ENCODE measurements around the gene TRIM14. TPM values are rescaled to one million over a fixed set of nuclear protein-coding genes. Genes with fewer than 3 reads are reported as not detected.

Gene TRIM14
- total and polyA plus RNA-seq, 2 of the 13 experiments (the other 11 are each of a cell fraction or from before 2014, with no cell fraction given): 9.2 to 13.0 TPM

- no peak for TF ChIP-seq ZNF660 (CRISPR knock-in tag; IDR thresholded peaks at IDR 0.05; ENCODE audit: borderline replicate concordance, low read depth)
- TF ChIP-seq ZNF841 (CRISPR knock-in tag; IDR thresholded peaks at IDR 0.05; ENCODE audit: borderline replicate concordance): no peak
- no peak for TF ChIP-seq GATAD2A (CRISPR knock-in tag; IDR thresholded peaks at IDR 0.05)
Observed at GRCh38 chr9:98034593-98035546, 84.2 kb downstream of the TRIM14 start (continued).

GRCh38 chr9:98031935-98032334 lies 87.1 kb downstream of the TRIM14 start:
- DNase-seq (ENCODE audit: low spot score): no peak
- Histone ChIP-seq H3K9me3 (ENCODE audit: low read length) (no peaks in the 10 kb centered on the region), H3K4me2 (ENCODE audit: low read depth, low read length) (no peak overlapping the region), H3K4me3 (replicated peaks in 1 of 3; ENCODE audit: insufficient read depth in 1 of 3, low read depth in 2 of 3, low read length in 3 of 3) (no peak overlapping the region), H3K36me3 (replicated peaks in 1 of 2; ENCODE audit: control insufficient read depth in 1 of 2, insufficient read depth in 2 of 2, low read length in 2 of 2) (no peaks in the 10 kb centered on the region), H3K27me3 (ENCODE audit: control insufficient read depth in 1 of 2, insufficient read depth in 2 of 2, low read length in 2 of 2) (no peaks in the 10 kb centered on the region), H3K27ac (ENCODE audit: extremely low read length, insufficient read depth, low read length) (no peak overlapping the region), H3K9ac (ENCODE audit: insufficient read depth, low read depth, low read length) (no peak overlapping the region), H4K20me1 (ENCODE audit: insufficient read depth, low read length) (no peaks in the 10 kb centered on the region), H3K4me1 (ENCODE audit: insufficient read depth, low read length) (peaks cover 10% of the 10 kb centered on the region; the same call in 1 of the 2 replicates), H3K79me2 (ENCODE audit: insufficient read depth, low read length) (no peaks in the 10 kb centered on the region), H2AFZ (ENCODE audit: low read length) (no peak overlapping the region)
- no peak for ATAC-seq
- no TSS peak for BruUV-seq (replicated peaks)
- intact Hi-C loops (cut with micrococcal nuclease; ENCODE audit: unreplicated experiment) (no loop called here), in situ Hi-C loops (cut with HindIII; ENCODE audit: extremely low pct_ligation_motif_present, low pct_unique_long_range_greater_than_20kb) (loop anchor here (10.0 kb wide), 1 partner anchor 107 kb away; the partner anchor contains the start of gene TRMO)
- POLR2A ChIA-PET: no interaction called here
- CTCF ChIA-PET (ENCODE audit: low intra/inter-chr PET ratio, low total read pairs): no interaction called here
- WGBS (ENCODE audit: low lambda C conversion rate): 55% methylated on average over 1 of the region's 1 CpG
- no peak for FAIRE-seq
- TF ChIP-seq MTERF4 (CRISPR knock-in tag; IDR thresholded peaks at IDR 0.05) (no peak), BCL3 (CRISPR knock-in tag; IDR thresholded peaks at IDR 0.05) (no peak), MEIS1 (CRISPR knock-in tag; IDR thresholded peaks at IDR 0.05; ENCODE audit: borderline replicate concordance) (no peak), BCL6 (CRISPR knock-in tag; IDR thresholded peaks at IDR 0.05) (no peak), NFKB2 (CRISPR knock-in tag; IDR thresholded peaks at IDR 0.05; ENCODE audit: borderline replicate concordance) (no peak), KAT2B (IDR thresholded peaks at IDR 0.05; ENCODE audit: borderline replicate concordance, low read depth, low read length) (no peak), FOXC1 (CRISPR knock-in tag; IDR thresholded peaks at IDR 0.05; ENCODE audit: borderline replicate concordance) (no peak), ZHX1 (CRISPR knock-in tag; IDR thresholded peaks at IDR 0.05; ENCODE audit: low read depth) (no peak), ATF4 (CRISPR knock-in tag; IDR thresholded peaks at IDR 0.05) (no peak), GTF3A (CRISPR knock-in tag; conservative IDR thresholded peaks at IDR 0.05) (no peak), POLR2A (IDR thresholded peaks at IDR 0.05; ENCODE audit: insufficient read depth in 1 of 2, low read depth in 2 of 2, low read length in 2 of 2) (no peak), ETS1 (CRISPR knock-in tag; IDR thresholded peaks at IDR 0.05) (no peak)

All from HepG2 (cell line).